GM12874 (cell line): ENCODE measurements around the gene PRTN3.

Experiments used
- CTCF ChIP-seq: IDR thresholded peaks from 2 replicates; pipeline ENCODE4 v1.5.1; 2011; ENCODE audit warnings: low read depth, mild to moderate bottlenecking, control low read depth, low read length, moderate library complexity; ENCODE audit not compliant: insufficient read depth

PRTN3 gene

GRCh38 chr19:866769-867300 is 26.0 kb downstream of the PRTN3 start:
- no peak for TF ChIP-seq CTCF

- no peak for TF ChIP-seq CTCF
Measured at GRCh38 chr19:867301-867793, 26.5 kb downstream of the PRTN3 start.

GRCh38 chr19:867855-868457 is 27.2 kb downstream of the PRTN3 start:
- no peak for TF ChIP-seq CTCF

- no peak for TF ChIP-seq CTCF
Measured at GRCh38 chr19:868458-869244, 27.9 kb downstream of the PRTN3 start.

- no peak for TF ChIP-seq CTCF
Measured at GRCh38 chr19:869245-870177, 28.7 kb downstream of the PRTN3 start.

- no peak for TF ChIP-seq CTCF
Measured at GRCh38 chr19:870314-870713, 29.5 kb downstream of the PRTN3 start.
